GM19455 (cell line): ENCODE results near the gene SIDT2.

ENCODE experiments used
- ATAC-seq: cut with Tn5 transposase; IDR thresholded peaks from one replicate; pipeline ENCODE4 v1.9.1; 2021; ENCODE audit not compliant: unreplicated experiment

The SIDT2 gene

GRCh38 chr11:117220999-117221774 is 42.6 kb downstream of the SIDT2 start:
- ATAC-seq, result no peak

DNA sequence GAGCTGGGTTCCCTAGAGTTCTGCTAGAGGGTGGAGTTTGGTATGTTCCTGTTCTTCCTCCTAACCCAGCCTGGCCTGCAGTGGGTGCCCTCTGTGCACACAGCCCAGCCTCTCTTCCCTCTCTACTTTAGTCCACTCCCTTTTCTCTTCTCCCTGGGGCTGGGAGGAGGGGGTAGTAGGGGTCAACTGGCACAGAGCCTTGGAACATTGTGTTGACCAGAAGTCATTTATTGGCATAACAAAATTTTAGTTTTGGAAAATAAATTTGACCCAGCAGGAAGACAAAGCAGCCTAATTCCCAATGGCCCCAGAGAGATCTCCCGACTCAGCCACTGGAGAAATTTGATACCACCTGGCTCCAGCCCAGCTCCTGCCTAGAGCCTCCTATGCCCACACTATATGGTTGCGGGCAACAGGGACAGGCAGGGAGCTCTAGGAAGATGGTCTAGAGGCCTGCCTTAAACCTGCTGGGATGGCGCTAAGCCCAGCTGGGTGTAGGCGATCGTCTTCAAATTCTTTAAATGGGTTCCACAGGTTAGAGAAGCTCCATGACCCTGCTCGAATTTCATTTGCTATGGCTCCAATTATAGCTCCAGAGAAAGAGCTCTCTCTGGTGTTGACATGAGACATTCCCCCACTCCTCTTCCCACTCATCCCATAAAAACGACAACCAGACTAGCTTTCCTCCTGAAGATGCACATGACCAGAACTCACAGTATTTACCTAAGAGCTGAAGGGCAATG is 43.4 kb downstream of the SIDT2 start:
- ATAC-seq, result no peak

DNA sequence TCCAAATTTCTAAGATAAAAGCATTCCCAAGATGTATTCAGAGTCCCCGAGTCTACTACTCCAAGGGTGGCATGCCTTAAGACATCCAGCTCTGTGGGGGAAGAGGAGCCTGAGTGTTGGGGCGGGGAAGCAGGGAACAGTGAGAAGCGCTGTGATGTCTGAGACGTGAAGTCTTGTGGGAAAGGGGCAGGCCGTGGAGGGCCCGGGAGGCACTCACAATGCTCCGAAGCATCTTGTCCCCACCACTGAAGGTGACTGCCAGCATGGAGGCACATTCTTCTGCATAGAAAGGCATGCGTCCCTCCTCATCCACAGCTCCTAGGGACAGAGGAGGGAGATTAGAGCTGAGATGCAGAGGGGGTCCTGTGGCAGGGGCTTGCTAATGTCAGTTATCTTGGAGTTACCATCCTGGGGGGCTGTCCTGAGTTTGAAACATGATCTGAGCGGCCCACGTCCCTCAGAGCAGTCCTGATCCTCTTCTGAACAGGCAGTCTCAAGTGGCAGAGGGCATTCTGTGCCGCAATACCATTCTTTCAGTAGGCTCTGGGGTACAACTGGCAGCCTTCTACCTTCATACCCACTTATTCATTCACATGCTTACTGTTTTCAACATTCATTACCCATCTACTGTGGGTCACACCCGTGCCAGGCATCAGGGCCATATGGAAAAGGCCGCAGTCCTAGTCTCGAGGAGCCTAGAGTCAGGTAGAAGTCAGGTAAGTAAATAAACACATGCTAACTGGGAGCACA is 44.6 kb downstream of the SIDT2 start:
- ATAC-seq, result no peak

GRCh38 chr11:117223741-117224689 is 45.5 kb downstream of the SIDT2 start:
- no peak for ATAC-seq

DNA sequence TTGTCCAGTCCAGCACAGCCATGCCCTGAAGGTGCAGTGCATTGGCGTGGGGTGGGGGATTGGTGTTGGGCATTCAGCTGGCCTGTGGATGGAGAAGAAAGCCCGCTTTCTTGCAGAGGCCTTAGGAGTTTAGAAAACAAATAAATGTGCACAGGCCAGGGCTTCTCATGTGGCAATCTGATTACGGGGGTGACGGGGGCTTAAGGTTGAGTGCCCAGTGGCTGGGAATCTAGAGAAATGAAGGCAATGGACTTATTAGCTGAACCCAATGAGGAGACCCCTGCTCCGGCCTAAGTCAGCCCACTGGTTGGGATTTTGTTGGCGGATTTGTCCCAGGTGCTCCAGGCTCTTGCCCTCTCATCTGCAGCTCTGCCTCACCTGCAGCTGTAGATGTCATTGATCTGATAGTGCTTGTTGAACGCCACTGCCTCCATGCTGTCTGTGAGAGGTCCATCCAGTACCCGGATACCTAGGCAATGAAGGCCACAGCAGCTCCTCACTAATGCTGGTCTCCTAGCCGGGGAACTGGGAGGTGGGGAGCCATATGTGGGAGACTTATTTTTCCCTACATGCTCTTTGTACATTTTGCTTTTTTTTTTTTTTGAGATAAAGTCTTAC is 47.1 kb downstream of the SIDT2 start:
- ATAC-seq, result no peak

GRCh38 chr11:117226388-117227385 is 48.1 kb downstream of the SIDT2 start:
- ATAC-seq, result no peak

GRCh38 chr11:117228091-117228490 is 49.5 kb downstream of the SIDT2 start:
- no peak for ATAC-seq

- no peak for ATAC-seq
Observed at GRCh38 chr11:117229411-117229810, 50.9 kb downstream of the SIDT2 start.

DNA sequence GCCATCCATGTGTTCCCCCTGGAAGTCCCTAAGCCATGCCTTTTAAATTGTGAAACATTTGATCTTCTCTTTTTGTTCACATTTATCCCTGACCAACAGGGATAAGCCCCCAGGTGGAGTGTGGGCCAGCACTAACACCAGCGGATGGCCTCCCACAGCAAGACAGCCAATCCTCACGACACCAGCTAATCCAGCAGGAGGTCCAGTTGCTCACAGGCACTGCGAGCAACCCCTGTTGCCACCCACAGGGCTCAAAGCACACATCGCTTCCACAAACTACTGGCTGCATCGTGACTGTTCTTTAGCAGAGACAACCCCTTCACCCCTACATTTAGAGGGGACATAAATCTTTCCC is 51.4 kb downstream of the SIDT2 start:
- ATAC-seq, result no peak

- no peak for ATAC-seq
Observed at GRCh38 chr11:117230286-117230961, 51.9 kb downstream of the SIDT2 start.

DNA sequence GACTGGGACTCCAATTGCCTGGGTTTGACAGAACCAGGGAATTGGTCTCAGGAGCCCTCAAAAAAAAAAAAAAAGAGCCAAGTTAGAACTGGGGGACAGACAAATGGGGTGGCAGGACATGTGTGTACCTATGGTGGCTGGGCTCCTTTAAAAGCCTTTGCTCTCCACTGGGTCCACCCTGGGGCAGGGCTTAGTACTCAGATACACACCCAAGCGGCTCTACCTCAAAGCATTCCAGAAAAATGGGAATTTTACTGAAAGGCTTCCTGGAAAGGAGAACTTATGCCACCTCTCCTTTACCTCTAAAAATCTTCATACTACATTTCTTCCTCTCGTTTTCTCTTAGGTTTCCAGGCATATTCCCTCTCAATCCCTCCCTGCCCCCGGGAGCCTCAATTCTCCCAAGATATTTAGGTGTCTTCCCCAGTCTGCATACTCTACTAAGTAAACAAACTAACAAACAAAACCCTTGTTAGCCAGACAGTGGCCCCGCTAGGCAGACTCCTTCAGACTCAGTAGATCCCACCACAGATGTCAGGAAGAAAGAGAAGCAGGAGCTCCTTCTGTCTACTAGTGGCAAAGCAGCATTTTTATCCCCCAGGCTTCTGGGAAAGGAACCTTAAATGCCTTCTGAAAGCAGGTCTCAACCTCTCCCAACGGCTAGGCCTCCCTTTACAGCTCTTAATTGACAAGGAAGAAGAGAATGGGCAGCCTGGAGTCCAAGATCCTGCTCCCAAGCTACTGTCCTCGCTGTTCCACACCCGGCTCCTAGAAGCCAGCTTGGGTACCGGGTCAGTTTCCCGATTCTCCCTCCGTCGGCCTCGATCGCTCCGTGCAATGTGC is 52.7 kb downstream of the SIDT2 start:
- no peak for ATAC-seq

- no peak for ATAC-seq
Observed at GRCh38 chr11:117231842-117232091, 53.2 kb downstream of the SIDT2 start, which contains the start of gene PCSK7. TSS of gene PCSK7 (minus strand) at chr11:117232073. CDS start at chr11:117229844, 2,229 bp downstream.

DNA sequence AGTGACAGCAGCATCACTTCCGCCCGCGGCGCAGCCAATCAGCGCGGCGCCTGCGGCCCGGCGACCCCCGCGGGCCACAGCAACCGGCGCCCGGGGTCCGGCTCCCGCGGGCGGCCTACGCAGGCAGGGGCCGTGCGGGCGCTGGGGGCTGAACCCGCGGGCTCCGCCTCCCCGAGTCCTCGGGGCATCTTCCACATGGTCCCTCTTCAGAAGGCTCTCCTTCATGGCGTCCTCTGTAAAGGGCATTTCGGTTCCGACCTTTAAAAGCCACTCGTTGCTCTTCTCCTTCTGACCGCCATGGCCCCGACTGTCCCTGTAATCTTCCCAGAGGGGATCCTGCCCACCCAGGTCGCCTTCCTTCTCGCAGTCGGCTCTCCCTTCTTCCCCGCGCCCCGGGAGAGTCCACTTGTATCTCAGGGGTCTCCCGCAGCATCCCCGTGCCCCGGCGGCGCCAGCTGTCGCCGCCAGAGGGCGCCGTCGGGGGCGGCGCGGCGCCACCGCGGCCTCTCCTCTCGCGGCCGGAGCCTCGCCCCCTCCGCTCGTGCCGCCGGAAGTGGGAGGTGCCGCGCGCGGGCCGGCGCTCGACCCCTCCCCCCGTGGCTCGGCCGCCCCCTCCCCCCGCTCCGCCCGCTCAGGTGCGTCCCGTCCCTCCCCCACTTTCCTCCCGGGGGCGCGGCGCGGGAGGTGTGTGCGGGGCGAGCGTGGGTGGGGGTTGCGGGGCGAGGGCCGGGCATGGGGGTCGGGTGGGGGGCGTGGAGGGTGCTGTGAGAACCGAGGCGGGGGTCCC is 53.7 kb downstream of the SIDT2 start, which contains the start of gene RNF214:
Gene RNF214, plus strand, starts transcription at position 580 of the 787 bp plus-strand sequence. CDS start 1,602 bp downstream, outside the sequence.
- ATAC-seq, result peak; percentile 76

GRCh38 chr11:117232911-117233409 is 54.4 kb downstream of the SIDT2 start:
- no peak for ATAC-seq

- no peak for ATAC-seq
Observed at GRCh38 chr11:117238221-117238620, 59.7 kb downstream of the SIDT2 start.

GRCh38 chr11:117239295-117239694 is 60.8 kb downstream of the SIDT2 start:
- ATAC-seq, result no peak
